Activated CD8-positive, alpha-beta T cell treated with anti-CD3 and anti-CD28 coated beads for 36 hours (primary cell): Measurements from ENCODE around the gene CENPP. TPM values are rescaled to one million over a fixed set of nuclear protein-coding genes. Genes with fewer than 3 reads are reported as not detected.

Experiments used
- ATAC-seq: fragments of 200-7000 bp; cut with Tn5 transposase; one replicate; pipeline ENCODE4 v1.10.0; 2021; ENCODE audit warnings: mild to moderate bottlenecking, moderate library complexity
- CTCF ChIA-PET: fragments of 350-600 bp; sonication (Branson Sonifier 250); formaldehyde crosslinking; loops from one replicate; lab custom pipeline; 2021; ENCODE audit warnings: antibody characterized with exemption; lab: Charles Lee
- POLR2A ChIA-PET: fragments of 350-600 bp; sonication (Branson Sonifier 250); formaldehyde crosslinking; loops from one replicate; lab custom pipeline; 2021; ENCODE audit warnings: antibody characterized with exemption; lab: Charles Lee
- DNase-seq: peaks from one replicate; pipeline ENCODE4 v3.0.0-alpha.2; 2020
- H3K27ac Mint-ChIP-seq: one replicate; pipeline ENCODE4 v1.8.0; 2021; ENCODE audit warnings: mild to moderate bottlenecking, mixed read lengths
- H3K27me3 Mint-ChIP-seq: one replicate; pipeline ENCODE4 v1.8.0; 2021; ENCODE audit warnings: mixed read lengths
- H3K36me3 Mint-ChIP-seq: one replicate; pipeline ENCODE4 v1.8.0; 2021; ENCODE audit warnings: low read depth, mixed read lengths
- H3K4me1 Mint-ChIP-seq: one replicate; pipeline ENCODE4 v1.8.0; 2021; ENCODE audit warnings: low read depth, mixed read lengths
- H3K4me3 Mint-ChIP-seq: one replicate; pipeline ENCODE4 v1.8.0; 2021; ENCODE audit warnings: mild to moderate bottlenecking, moderate library complexity, mixed read lengths
- H3K9me3 Mint-ChIP-seq: one replicate; pipeline ENCODE4 v1.8.0; 2021; ENCODE audit warnings: mixed read lengths
- intact Hi-C: fragments of 100-400 bp; cut with micrococcal nuclease; formaldehyde crosslinking; loops from one replicate; pipeline ENCODE4 v1.10.0; 2022
- total RNA-seq, 2 experiments: library from RNA; stranded (reverse); gene quantifications; one replicate each; pipeline ENCODE4 v1.2.3, GENCODE V29; 2021
- TF ChIP-seq, protein P1 (sequence below): fragments of 200-600 bp; IDR thresholded peaks from one replicate; pipeline ENCODE4 v1.8.0; 2022; ENCODE audit warnings: antibody characterized with exemption, mild to moderate bottlenecking

CENPP gene
- total RNA-seq, 2 experiments from 2014 or later, result 22.5 to 28.7 TPM

DNA sequence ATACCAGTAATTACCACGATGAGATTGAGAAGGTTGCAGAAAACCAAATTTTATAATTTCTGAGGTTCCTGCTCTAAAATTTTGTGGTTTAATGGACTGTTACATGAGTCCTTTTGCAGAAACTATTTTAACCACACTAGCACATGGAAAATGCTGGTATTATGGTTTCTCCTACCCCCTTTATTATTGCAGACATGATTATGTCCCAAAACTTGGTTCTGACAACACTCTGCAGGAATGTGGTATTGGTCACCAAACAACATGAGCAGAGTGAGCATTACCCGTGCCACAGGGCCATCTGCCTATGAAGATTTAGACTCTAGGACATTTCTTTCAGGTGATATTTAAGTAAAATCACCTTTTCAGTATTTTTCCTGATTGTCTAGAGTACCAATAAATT is 212.8 kb downstream of the CENPP start:
- Mint-ChIP-seq H3K4me3 (no peak overlapping the region), H3K27me3 (no peaks in the 10 kb centered on the region), H3K36me3 (no peaks in the 10 kb centered on the region), H3K27ac (no peak overlapping the region), H3K9me3 (peaks cover 2% of the 10 kb centered on the region), H3K4me1 (no peaks in the 10 kb centered on the region)
- ChIA-PET CTCF (no interaction called here), POLR2A (no interaction called here)
- TF ChIP-seq, protein P1, sequence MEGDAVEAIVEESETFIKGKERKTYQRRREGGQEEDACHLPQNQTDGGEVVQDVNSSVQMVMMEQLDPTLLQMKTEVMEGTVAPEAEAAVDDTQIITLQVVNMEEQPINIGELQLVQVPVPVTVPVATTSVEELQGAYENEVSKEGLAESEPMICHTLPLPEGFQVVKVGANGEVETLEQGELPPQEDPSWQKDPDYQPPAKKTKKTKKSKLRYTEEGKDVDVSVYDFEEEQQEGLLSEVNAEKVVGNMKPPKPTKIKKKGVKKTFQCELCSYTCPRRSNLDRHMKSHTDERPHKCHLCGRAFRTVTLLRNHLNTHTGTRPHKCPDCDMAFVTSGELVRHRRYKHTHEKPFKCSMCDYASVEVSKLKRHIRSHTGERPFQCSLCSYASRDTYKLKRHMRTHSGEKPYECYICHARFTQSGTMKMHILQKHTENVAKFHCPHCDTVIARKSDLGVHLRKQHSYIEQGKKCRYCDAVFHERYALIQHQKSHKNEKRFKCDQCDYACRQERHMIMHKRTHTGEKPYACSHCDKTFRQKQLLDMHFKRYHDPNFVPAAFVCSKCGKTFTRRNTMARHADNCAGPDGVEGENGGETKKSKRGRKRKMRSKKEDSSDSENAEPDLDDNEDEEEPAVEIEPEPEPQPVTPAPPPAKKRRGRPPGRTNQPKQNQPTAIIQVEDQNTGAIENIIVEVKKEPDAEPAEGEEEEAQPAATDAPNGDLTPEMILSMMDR, result no peak
- intact Hi-C loops, result no loop called here
- ATAC-seq (no peak), DNase-seq (no peak)

DNA sequence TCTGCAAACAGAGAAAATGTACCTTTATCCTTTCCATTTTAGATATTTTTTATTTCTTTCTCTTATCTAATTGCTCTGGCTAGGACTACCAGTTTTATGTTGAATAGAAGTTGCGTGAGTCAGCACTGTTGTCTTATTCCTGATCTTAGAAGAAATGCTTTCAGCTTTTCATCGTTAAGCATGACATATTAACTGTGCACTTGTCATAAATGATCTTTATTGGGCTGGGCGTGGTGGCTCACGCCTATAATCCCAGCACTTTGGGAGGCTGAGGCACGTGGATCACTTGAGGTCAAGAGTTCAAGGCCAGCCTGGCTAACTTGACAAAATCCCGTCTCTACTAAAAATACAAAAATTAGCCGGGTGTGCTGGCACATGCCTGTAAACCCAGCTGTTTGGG is 218.2 kb downstream of the CENPP start:
- Mint-ChIP-seq H3K4me3 (no peak overlapping the region), H3K4me1 (no peaks in the 10 kb centered on the region), H3K36me3 (peaks cover 1% of the 10 kb centered on the region), H3K27me3 (no peaks in the 10 kb centered on the region), H3K27ac (no peak overlapping the region), H3K9me3 (peaks cover 2% of the 10 kb centered on the region)
- TF ChIP-seq, protein P1, result no peak
- ATAC-seq (no peak), DNase-seq (no peak)
- CTCF ChIA-PET, result no interaction called here
- intact Hi-C loops, result no loop called here
- POLR2A ChIA-PET, result no interaction called here

DNA sequence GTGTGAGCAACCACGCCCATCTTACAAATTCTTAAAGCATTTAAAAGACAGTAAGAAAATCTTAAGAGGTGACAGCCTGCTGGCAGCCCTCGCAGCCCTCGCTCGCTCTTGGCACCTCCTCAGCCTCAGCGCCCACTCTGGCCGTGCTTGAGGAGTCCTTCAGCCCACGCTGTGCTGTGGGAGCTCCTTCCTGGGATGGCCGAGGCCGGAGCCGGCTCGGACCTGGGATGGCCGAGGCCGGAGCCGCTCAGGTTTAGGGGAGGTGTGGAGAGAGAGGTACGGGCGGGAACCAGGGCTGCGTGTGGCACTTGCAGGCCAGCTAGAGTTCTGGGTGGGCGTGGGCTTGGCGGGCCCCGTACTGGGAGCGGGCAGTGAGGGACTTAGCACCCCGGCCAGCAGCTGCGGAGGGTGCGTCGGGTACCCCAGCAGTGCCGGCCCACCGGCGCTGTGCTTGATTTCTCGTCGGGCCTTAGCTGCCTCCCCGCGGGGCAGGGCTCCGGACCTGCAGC is 219.3 kb downstream of the CENPP start:
- DNase-seq, result no peak

DNA sequence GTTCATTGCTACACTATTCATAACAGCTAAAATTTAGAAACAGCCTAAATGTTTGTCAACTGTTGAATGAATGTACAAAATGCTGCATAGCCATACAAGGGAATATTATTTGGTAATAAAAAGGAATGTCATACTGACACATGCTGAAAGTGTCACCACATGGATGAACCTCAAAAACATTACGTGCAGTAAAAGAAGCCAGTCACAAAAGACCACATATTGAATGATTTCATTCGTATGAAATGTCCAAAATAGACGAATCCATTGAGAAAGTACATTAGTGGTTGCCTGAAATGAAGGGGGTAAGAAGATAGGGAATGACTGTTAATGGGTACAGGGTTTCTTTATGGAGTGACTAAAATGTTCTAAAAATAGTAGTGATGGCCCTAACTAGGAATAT is 221.6 kb downstream of the CENPP start:
- H3K4me1 Mint-ChIP-seq, result no peaks in the 10 kb centered on the region
- peaks cover 1% of the 10 kb centered on the region for H3K36me3 Mint-ChIP-seq
- peaks cover 2% of the 10 kb centered on the region for H3K9me3 Mint-ChIP-seq
- H3K4me3 Mint-ChIP-seq, result no peak overlapping the region
- POLR2A ChIA-PET, result no interaction called here
- TF ChIP-seq, protein P1, result no peak
- H3K27me3 Mint-ChIP-seq, result no peaks in the 10 kb centered on the region
- CTCF ChIA-PET, result no interaction called here
- ATAC-seq (no peak), DNase-seq (no peak)
- no peak overlapping the region for H3K27ac Mint-ChIP-seq
- intact Hi-C loops, result no loop called here

More for the DNA sequence above, 219.3 kb downstream of the CENPP start:
- TF ChIP-seq, protein P1, result no peak
- ChIA-PET POLR2A (no interaction called here), CTCF (no interaction called here)
- no peak overlapping the region for H3K4me3 Mint-ChIP-seq
- peaks cover 2% of the 10 kb centered on the region for H3K9me3 Mint-ChIP-seq
- no peaks in the 10 kb centered on the region for H3K4me1 Mint-ChIP-seq
- ATAC-seq, result no peak
- no peak overlapping the region for H3K27ac Mint-ChIP-seq
- peaks cover 1% of the 10 kb centered on the region for H3K36me3 Mint-ChIP-seq
- H3K27me3 Mint-ChIP-seq, result no peaks in the 10 kb centered on the region
- intact Hi-C loops, result no loop called here

DNA sequence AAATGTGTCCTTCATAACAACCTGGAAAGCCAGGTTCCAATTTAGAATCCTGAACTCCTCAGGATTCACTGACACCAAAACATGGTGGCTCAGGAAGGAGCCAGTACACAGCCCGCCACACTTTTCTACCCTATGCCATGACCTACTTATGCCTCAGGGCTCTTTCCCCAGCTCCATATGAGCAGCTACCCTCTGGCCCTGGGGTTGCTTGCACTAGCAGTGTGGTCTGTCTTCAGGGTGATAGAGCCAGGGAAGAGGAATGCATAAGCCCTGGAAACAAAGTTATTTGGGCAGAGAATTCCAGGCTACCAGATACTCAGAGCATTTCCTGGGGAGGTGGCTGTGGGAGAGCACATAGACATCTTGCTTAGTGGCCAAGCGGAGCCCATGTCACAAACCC is 225.0 kb downstream of the CENPP start:
- POLR2A ChIA-PET, result no interaction called here

More for the DNA sequence above, 225.0 kb downstream of the CENPP start:
- DNase-seq (no peak), ATAC-seq (no peak)
- TF ChIP-seq, protein P1, result no peak
- CTCF ChIA-PET, result no interaction called here
- Mint-ChIP-seq H3K4me3 (no peak overlapping the region), H3K4me1 (peaks cover 4% of the 10 kb centered on the region), H3K36me3 (no peaks in the 10 kb centered on the region), H3K9me3 (no peaks in the 10 kb centered on the region), H3K27ac (no peak overlapping the region), H3K27me3 (no peaks in the 10 kb centered on the region)
- intact Hi-C loops, result no loop called here
